ENCODE results near the gene TIGD2.

GRCh38 chr4:89142691-89143669 is 31.6 kb downstream of the TIGD2 start:
- TF ChIP-seq, protein P1, sequence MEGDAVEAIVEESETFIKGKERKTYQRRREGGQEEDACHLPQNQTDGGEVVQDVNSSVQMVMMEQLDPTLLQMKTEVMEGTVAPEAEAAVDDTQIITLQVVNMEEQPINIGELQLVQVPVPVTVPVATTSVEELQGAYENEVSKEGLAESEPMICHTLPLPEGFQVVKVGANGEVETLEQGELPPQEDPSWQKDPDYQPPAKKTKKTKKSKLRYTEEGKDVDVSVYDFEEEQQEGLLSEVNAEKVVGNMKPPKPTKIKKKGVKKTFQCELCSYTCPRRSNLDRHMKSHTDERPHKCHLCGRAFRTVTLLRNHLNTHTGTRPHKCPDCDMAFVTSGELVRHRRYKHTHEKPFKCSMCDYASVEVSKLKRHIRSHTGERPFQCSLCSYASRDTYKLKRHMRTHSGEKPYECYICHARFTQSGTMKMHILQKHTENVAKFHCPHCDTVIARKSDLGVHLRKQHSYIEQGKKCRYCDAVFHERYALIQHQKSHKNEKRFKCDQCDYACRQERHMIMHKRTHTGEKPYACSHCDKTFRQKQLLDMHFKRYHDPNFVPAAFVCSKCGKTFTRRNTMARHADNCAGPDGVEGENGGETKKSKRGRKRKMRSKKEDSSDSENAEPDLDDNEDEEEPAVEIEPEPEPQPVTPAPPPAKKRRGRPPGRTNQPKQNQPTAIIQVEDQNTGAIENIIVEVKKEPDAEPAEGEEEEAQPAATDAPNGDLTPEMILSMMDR (IDR thresholded peaks at IDR 0.05): no peak
- no peak for TF ChIP-seq POLR2A (IDR thresholded peaks at IDR 0.05)
